Dendritic cell treated with granulocyte-macrophage colony-stimulating factor and Interleukin-4, amounts not matched to agents 40 ng/mL and 50 ng/mL, for 4 days (primary cell): Measurements from ENCODE around the gene FGFR4.
A peak's percentile ranks its signal among the peaks of the same experiment; 100 is the strongest.

ENCODE experiments used
- H3K27ac Mint-ChIP-seq: one replicate; pipeline ENCODE4 v1.8.0; 2022; ENCODE audit warnings: mild to moderate bottlenecking, mixed read lengths
- H3K27me3 Mint-ChIP-seq: one replicate; pipeline ENCODE4 v1.8.0; 2022; ENCODE audit warnings: mild to moderate bottlenecking, mixed read lengths
- H3K36me3 Mint-ChIP-seq: one replicate; pipeline ENCODE4 v1.8.0; 2022; ENCODE audit warnings: low read depth, mixed read lengths
- H3K4me1 Mint-ChIP-seq: one replicate; pipeline ENCODE4 v1.8.0; 2022; ENCODE audit warnings: low read depth, mixed read lengths
- H3K4me3 Mint-ChIP-seq: one replicate; pipeline ENCODE4 v1.8.0; 2022; ENCODE audit warnings: mild to moderate bottlenecking, moderate library complexity, mixed read lengths
- H3K9me3 Mint-ChIP-seq: one replicate; pipeline ENCODE4 v1.8.0; 2022; ENCODE audit warnings: mixed read lengths
- intact Hi-C: fragments of 100-400 bp; cut with micrococcal nuclease; formaldehyde crosslinking; loops from one replicate; pipeline ENCODE4 v1.15.0; 2022

Gene FGFR4

DNA sequence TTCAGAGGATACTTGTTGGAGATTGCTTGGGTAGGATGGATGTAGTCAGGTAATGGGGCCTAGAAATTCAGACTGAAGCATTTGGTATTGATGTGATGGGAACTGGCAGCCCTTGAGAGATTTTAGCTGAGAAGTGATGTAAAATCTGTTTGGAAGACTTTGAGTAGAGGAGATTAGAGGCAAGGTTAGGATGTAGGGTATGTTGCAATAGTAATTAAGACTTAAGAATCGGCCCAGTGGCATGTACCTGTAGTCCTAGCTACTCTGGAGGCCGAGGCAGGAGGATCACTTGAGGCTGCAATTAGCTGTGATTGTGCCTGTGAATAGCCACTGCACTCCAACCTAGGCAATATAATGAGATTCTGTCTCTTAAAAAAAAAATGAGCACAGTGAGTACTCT lies 53.6 kb downstream of the FGFR4 start:
- peaks cover 56% of the 10 kb centered on the region for H3K4me1 Mint-ChIP-seq
- intact Hi-C loops, result no loop called here
- H3K27ac Mint-ChIP-seq, result peak overlapping the region; percentile 0
- H3K9me3 Mint-ChIP-seq, result no peaks in the 10 kb centered on the region
- no peaks in the 10 kb centered on the region for H3K27me3 Mint-ChIP-seq
- H3K36me3 Mint-ChIP-seq, result peaks cover 99% of the 10 kb centered on the region
- no peak overlapping the region for H3K4me3 Mint-ChIP-seq

DNA sequence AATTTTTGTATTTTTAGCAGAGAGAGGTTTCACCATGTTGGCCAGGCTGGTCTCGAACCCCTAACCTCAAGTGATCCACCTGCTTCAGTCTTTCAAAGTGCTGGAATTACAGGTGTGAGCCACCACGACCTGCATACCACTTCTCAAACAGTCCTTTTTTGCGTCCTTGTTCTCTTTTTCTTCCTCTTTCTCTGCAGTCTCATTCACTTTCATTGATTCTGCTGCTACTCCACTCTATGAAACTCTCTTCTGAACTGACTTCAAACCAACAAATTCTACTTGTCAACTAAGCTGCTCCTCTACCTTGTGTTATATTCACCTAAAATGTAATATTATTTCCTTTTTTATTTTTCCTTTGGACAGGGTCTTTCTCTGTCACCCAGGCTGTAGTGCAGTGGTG lies 54.8 kb downstream of the FGFR4 start:
- Mint-ChIP-seq H3K27me3 (no peaks in the 10 kb centered on the region), H3K9me3 (no peaks in the 10 kb centered on the region), H3K27ac (peak overlapping the region; percentile 37), H3K4me1 (peaks cover 47% of the 10 kb centered on the region), H3K4me3 (no peak overlapping the region), H3K36me3 (peaks cover 99% of the 10 kb centered on the region)
- intact Hi-C loops, result no loop called here

DNA sequence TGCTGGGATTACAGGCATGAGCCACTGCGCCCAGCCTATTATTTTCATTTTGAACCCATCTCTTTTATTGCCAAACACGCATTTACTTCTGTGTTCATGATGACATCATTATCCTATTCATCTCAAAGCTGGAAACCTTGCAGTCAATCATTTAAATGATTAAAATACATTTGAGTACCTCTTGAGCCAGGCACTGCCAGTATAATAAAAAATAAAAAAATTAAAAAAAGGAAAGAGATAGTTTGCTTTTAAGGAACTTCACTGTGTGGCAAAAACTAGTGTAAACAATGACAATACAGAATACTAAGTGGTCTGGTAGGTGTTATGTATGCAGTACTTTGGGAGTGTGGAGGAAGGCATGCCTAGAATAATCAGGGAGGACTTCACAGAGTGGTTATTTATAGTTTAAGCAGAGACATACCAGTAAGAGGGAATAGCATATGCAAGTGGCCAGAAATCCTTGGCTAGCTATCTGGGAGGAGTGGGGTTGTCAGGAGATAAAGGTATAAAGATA lies 55.4 kb downstream of the FGFR4 start:
- H3K9me3 Mint-ChIP-seq, result no peaks in the 10 kb centered on the region
- intact Hi-C loops, result no loop called here
- peak overlapping the region; percentile 37 for H3K27ac Mint-ChIP-seq
- peaks cover 41% of the 10 kb centered on the region for H3K4me1 Mint-ChIP-seq
- no peak overlapping the region for H3K4me3 Mint-ChIP-seq
- no peaks in the 10 kb centered on the region for H3K27me3 Mint-ChIP-seq
- H3K36me3 Mint-ChIP-seq, result peaks cover 99% of the 10 kb centered on the region

DNA sequence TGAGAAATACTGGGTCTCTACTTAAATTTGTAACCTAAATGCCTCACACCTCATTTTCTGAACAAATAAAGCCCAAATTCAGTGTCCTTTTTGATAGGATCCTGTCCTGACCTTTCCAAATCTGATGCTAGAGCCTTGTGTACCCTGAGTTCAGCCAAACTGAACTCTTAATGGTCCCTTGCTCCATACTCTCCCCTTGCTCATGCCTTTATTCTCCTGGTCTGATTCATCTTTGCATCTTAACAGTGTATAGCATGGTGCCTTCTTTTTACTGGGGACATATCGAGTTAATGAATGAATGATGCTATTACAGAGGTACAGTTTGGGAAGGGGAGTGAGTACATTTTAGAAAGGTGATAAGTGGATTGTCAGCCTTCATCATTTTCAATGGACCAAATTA lies 56.1 kb downstream of the FGFR4 start:
- H3K9me3 Mint-ChIP-seq, result no peaks in the 10 kb centered on the region
- intact Hi-C loops, result no loop called here
- no peak overlapping the region for H3K27ac Mint-ChIP-seq
- peaks cover 99% of the 10 kb centered on the region for H3K36me3 Mint-ChIP-seq
- H3K27me3 Mint-ChIP-seq, result no peaks in the 10 kb centered on the region
- no peak overlapping the region for H3K4me3 Mint-ChIP-seq
- peaks cover 39% of the 10 kb centered on the region for H3K4me1 Mint-ChIP-seq

DNA sequence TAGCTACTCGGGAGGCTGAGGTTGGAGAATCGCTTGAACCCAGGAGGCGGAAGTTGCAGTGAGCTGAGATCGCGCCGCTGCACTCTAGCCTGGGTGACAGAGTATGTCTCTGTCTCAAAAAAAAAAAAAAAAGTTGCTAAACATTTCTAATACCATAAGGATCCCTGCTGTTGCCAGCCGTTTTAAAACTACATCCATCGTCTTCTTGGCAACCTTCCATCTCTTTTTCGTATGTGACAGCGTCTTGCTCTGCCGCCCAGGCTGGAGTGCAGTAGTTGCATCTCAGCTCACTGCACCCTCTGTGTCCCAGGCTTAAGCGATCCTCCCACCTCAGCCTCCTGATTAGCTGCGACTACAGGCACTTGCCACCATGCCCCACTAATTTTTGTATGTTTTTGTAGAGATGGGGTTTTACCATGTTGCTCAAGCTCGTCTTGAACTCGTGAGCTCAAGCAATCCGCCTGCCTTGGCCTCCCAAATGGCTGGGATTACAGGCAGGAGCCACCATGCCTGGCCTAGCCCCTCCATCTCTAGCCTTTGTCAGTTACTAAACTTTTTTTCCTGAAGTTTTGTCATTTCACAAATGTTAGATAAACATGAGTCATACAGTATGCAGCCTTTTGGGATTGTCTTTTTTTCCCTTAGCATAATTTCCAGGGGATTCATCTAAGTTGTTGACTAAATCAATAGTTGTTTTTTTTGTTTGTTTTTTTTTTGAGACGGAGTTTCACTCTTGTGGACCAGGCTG lies 60.4 kb downstream of the FGFR4 start:
- Mint-ChIP-seq H3K9me3 (no peaks in the 10 kb centered on the region), H3K27ac (no peak overlapping the region), H3K4me3 (no peak overlapping the region), H3K4me1 (peaks cover 9% of the 10 kb centered on the region), H3K36me3 (peaks cover 98% of the 10 kb centered on the region), H3K27me3 (no peaks in the 10 kb centered on the region)
- intact Hi-C loops, result no loop called here
